ENCODE data around the gene HERC3. TPM values are rescaled to one million over a fixed set of nuclear protein-coding genes. Genes with fewer than 3 reads are reported as not detected.

The HERC3 gene

GRCh38 chr4:88753658-88754571 lies 161.6 kb downstream of the HERC3 start:
- Histone ChIP-seq H3K36me3 (ENCODE audit: insufficient read depth, low read length) (peaks cover 12% of the 10 kb centered on the region), H3K9me3 (replicated peaks; ENCODE audit: low read length) (no peaks in the 10 kb centered on the region), H3K27me3 (ENCODE audit: control insufficient read depth, insufficient read depth, low read length) (no peaks in the 10 kb centered on the region), H3K4me2 (ENCODE audit: low read length) (no peak overlapping the region), H3K9ac (ENCODE audit: low read depth, low read length) (no peak overlapping the region), H3K4me3 (ENCODE audit: low read length) (no peak overlapping the region), H3K4me1 (ENCODE audit: control insufficient read depth, insufficient read depth, low read length) (peaks cover 26% of the 10 kb centered on the region)

GRCh38 chr4:88754796-88755195 lies 162.5 kb downstream of the HERC3 start:
- Histone ChIP-seq H3K9ac (ENCODE audit: low read depth, low read length) (no peak overlapping the region), H3K36me3 (ENCODE audit: insufficient read depth, low read length) (peaks cover 5% of the 10 kb centered on the region), H3K27me3 (ENCODE audit: control insufficient read depth, insufficient read depth, low read length) (no peaks in the 10 kb centered on the region), H3K9me3 (replicated peaks; ENCODE audit: low read length) (no peaks in the 10 kb centered on the region), H3K4me2 (ENCODE audit: low read length) (no peak overlapping the region), H3K4me3 (ENCODE audit: low read length) (no peak overlapping the region), H3K4me1 (ENCODE audit: control insufficient read depth, insufficient read depth, low read length) (peaks cover 34% of the 10 kb centered on the region)

- Histone ChIP-seq H3K9me3 (replicated peaks; ENCODE audit: low read length) (no peaks in the 10 kb centered on the region), H3K4me3 (ENCODE audit: low read length) (no peak overlapping the region), H3K4me1 (ENCODE audit: control insufficient read depth, insufficient read depth, low read length) (peaks cover 34% of the 10 kb centered on the region), H3K27me3 (ENCODE audit: control insufficient read depth, insufficient read depth, low read length) (no peaks in the 10 kb centered on the region), H3K9ac (ENCODE audit: low read depth, low read length) (no peak overlapping the region), H3K36me3 (ENCODE audit: insufficient read depth, low read length) (no peaks in the 10 kb centered on the region), H3K4me2 (ENCODE audit: low read length) (no peak overlapping the region)
Measured at GRCh38 chr4:88755454-88755853, 163.2 kb downstream of the HERC3 start.

- H3K4me3 ChIP-seq (ENCODE audit: low read length) = no peak overlapping the region
- no peak overlapping the region for H3K4me2 ChIP-seq (ENCODE audit: low read length)
- H3K36me3 ChIP-seq (ENCODE audit: insufficient read depth, low read length) = no peaks in the 10 kb centered on the region
- H3K9ac ChIP-seq (ENCODE audit: low read depth, low read length) = no peak overlapping the region
- H3K4me1 ChIP-seq (ENCODE audit: control insufficient read depth, insufficient read depth, low read length) = peaks cover 33% of the 10 kb centered on the region
- H3K27me3 ChIP-seq (ENCODE audit: control insufficient read depth, insufficient read depth, low read length) = no peaks in the 10 kb centered on the region
- H3K9me3 ChIP-seq (replicated peaks; ENCODE audit: low read length) = no peaks in the 10 kb centered on the region
Measured at GRCh38 chr4:88756149-88756548, 163.9 kb downstream of the HERC3 start.

GRCh38 chr4:88757067-88757466 lies 164.8 kb downstream of the HERC3 start:
- Histone ChIP-seq H3K27me3 (ENCODE audit: control insufficient read depth, insufficient read depth, low read length) (no peaks in the 10 kb centered on the region), H3K4me3 (ENCODE audit: low read length) (no peak overlapping the region), H3K4me2 (ENCODE audit: low read length) (no peak overlapping the region), H3K4me1 (ENCODE audit: control insufficient read depth, insufficient read depth, low read length) (peaks cover 24% of the 10 kb centered on the region), H3K9ac (ENCODE audit: low read depth, low read length) (peak overlapping the region; percentile 14), H3K36me3 (ENCODE audit: insufficient read depth, low read length) (no peaks in the 10 kb centered on the region), H3K9me3 (replicated peaks; ENCODE audit: low read length) (no peaks in the 10 kb centered on the region)

- Histone ChIP-seq H3K4me2 (ENCODE audit: low read length) (no peak overlapping the region), H3K27me3 (ENCODE audit: control insufficient read depth, insufficient read depth, low read length) (no peaks in the 10 kb centered on the region), H3K36me3 (ENCODE audit: insufficient read depth, low read length) (no peaks in the 10 kb centered on the region), H3K4me1 (ENCODE audit: control insufficient read depth, insufficient read depth, low read length) (peaks cover 17% of the 10 kb centered on the region), H3K9ac (ENCODE audit: low read depth, low read length) (no peak overlapping the region), H3K4me3 (ENCODE audit: low read length) (no peak overlapping the region), H3K9me3 (replicated peaks; ENCODE audit: low read length) (no peaks in the 10 kb centered on the region)
Measured at GRCh38 chr4:88757776-88758175, 165.5 kb downstream of the HERC3 start.

Small RNA genes lying within 50 kb of the gene (small RNA-seq; reads per million reads assigned to genes)
- gene RF02115 = not detected
- 2.9 reads per million, percentile 76 among the genes with 10 or more reads in this experiment for gene RNU6-33P
